ENCODE measurements around the gene ARMC5.
"Not testable (repeated sequence)": the region's sequence is repeated elsewhere in the genome, so short reads cannot be mapped to it uniquely, and the experiment has no call there.

DNA sequence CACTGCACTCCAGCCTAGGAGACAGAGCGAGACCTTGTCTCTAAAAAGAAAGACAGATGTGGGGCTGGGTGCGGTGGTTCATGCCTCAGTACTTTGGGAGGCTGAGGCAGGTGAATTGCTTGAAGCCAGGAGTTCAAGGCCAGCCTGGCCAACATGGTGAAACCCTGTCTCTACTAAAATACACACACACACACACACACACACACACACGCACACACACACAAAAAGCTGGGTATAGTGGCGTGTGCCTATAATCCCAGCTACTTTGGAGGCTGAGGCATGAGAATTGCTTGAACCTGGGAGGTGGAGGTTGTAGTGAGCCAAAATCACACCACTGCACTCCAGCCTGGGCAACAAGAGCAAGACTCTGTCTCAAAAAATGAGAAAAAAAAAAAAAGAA lies 24.7 kb downstream of the ARMC5 start:
- TF ChIP-seq, protein P1, sequence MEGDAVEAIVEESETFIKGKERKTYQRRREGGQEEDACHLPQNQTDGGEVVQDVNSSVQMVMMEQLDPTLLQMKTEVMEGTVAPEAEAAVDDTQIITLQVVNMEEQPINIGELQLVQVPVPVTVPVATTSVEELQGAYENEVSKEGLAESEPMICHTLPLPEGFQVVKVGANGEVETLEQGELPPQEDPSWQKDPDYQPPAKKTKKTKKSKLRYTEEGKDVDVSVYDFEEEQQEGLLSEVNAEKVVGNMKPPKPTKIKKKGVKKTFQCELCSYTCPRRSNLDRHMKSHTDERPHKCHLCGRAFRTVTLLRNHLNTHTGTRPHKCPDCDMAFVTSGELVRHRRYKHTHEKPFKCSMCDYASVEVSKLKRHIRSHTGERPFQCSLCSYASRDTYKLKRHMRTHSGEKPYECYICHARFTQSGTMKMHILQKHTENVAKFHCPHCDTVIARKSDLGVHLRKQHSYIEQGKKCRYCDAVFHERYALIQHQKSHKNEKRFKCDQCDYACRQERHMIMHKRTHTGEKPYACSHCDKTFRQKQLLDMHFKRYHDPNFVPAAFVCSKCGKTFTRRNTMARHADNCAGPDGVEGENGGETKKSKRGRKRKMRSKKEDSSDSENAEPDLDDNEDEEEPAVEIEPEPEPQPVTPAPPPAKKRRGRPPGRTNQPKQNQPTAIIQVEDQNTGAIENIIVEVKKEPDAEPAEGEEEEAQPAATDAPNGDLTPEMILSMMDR (IDR thresholded peaks at IDR 0.05), result not testable (repeated sequence)
- TF ChIP-seq POLR2A (IDR thresholded peaks at IDR 0.05), result not testable (repeated sequence)
